Measurements from ENCODE around the gene CXCR5.

DNA sequence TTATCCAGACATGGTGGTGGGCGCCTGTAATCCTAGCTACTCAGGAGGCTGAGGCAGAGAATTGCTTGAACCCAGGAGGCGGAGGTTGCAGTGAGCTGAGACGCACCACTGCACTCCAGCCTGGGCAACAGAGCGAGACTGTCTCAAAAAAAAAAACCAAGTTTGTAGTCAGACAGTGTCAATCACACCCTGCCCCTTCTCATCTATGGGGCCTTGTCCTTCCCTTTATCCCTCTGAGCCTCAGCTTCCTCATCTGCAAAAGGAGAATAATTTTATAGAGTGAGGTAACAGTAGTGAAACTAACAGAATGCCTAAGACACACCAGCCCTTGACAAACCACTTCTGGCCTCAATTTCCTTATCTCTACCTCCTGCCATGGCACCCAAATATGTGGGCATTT is 31.3 kb downstream of the CXCR5 start:
- TF ChIP-seq, protein P1, sequence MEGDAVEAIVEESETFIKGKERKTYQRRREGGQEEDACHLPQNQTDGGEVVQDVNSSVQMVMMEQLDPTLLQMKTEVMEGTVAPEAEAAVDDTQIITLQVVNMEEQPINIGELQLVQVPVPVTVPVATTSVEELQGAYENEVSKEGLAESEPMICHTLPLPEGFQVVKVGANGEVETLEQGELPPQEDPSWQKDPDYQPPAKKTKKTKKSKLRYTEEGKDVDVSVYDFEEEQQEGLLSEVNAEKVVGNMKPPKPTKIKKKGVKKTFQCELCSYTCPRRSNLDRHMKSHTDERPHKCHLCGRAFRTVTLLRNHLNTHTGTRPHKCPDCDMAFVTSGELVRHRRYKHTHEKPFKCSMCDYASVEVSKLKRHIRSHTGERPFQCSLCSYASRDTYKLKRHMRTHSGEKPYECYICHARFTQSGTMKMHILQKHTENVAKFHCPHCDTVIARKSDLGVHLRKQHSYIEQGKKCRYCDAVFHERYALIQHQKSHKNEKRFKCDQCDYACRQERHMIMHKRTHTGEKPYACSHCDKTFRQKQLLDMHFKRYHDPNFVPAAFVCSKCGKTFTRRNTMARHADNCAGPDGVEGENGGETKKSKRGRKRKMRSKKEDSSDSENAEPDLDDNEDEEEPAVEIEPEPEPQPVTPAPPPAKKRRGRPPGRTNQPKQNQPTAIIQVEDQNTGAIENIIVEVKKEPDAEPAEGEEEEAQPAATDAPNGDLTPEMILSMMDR (conservative IDR thresholded peaks at IDR 0.05; ENCODE audit: low read depth, low read length), result no peak
- TF ChIP-seq MAFK (IDR thresholded peaks at IDR 0.05; ENCODE audit: low read depth, low read length) (no peak), RFX5 (IDR thresholded peaks at IDR 0.05; ENCODE audit: low read depth, low read length) (no peak), POLR2A (IDR thresholded peaks at IDR 0.05; ENCODE audit: low read depth, low read length) (no peak), MAZ (IDR thresholded peaks at IDR 0.05; ENCODE audit: borderline replicate concordance, low read depth, low read length) (no peak), CHD1 (IDR thresholded peaks at IDR 0.05; ENCODE audit: low read depth, low read length) (no peak), RCOR1 (IDR thresholded peaks at IDR 0.05; ENCODE audit: insufficient replicate concordance, low read length) (no peak), RAD21 (IDR thresholded peaks at IDR 0.05; ENCODE audit: low read length) (no peak), SMC3 (IDR thresholded peaks at IDR 0.05; ENCODE audit: low read depth, low read length) (no peak), CEBPB (IDR thresholded peaks at IDR 0.05; ENCODE audit: low read depth, low read length) (no peak), NFE2L2 (IDR thresholded peaks at IDR 0.05; ENCODE audit: low read depth, low read length) (no peak)
- TF ChIP-seq, protein P2, sequence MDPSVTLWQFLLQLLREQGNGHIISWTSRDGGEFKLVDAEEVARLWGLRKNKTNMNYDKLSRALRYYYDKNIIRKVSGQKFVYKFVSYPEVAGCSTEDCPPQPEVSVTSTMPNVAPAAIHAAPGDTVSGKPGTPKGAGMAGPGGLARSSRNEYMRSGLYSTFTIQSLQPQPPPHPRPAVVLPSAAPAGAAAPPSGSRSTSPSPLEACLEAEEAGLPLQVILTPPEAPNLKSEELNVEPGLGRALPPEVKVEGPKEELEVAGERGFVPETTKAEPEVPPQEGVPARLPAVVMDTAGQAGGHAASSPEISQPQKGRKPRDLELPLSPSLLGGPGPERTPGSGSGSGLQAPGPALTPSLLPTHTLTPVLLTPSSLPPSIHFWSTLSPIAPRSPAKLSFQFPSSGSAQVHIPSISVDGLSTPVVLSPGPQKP (IDR thresholded peaks at IDR 0.05; ENCODE audit: borderline replicate concordance, low read depth, low read length), result no peak
- TF ChIP-seq, protein P3, sequence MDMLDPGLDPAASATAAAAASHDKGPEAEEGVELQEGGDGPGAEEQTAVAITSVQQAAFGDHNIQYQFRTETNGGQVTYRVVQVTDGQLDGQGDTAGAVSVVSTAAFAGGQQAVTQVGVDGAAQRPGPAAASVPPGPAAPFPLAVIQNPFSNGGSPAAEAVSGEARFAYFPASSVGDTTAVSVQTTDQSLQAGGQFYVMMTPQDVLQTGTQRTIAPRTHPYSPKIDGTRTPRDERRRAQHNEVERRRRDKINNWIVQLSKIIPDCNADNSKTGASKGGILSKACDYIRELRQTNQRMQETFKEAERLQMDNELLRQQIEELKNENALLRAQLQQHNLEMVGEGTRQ (IDR thresholded peaks at IDR 0.05; ENCODE audit: low read depth, low read length), result no peak
